ENCODE measurements around the gene NPTX1. TPM values are rescaled to one million over a fixed set of nuclear protein-coding genes. Genes with fewer than 3 reads are reported as not detected.
"Not testable (repeated sequence)": the region's sequence is repeated elsewhere in the genome, so short reads cannot be mapped to it uniquely, and the experiment has no call there.

NPTX1 gene
- total RNA-seq, 4 donors from 2014 or later: 1.2 to 6.3 (median 3.8) TPM

- no peaks in the 10 kb centered on the region for H3K9me3 ChIP-seq
- 75% methylated on average over 6 of the region's 14 CpGs; no CpG with 5 or more reads in 1 of the 2 donors for WGBS, 2 donors (ENCODE audit: low coverage in 1 of 2)
- TF ChIP-seq EP300 (IDR thresholded peaks at IDR 0.05) (no peak), POLR2A (IDR thresholded peaks at IDR 0.05) (no peak), POLR2AphosphoS5 (IDR thresholded peaks at IDR 0.05) (no peak)
- TF ChIP-seq, protein P1, sequence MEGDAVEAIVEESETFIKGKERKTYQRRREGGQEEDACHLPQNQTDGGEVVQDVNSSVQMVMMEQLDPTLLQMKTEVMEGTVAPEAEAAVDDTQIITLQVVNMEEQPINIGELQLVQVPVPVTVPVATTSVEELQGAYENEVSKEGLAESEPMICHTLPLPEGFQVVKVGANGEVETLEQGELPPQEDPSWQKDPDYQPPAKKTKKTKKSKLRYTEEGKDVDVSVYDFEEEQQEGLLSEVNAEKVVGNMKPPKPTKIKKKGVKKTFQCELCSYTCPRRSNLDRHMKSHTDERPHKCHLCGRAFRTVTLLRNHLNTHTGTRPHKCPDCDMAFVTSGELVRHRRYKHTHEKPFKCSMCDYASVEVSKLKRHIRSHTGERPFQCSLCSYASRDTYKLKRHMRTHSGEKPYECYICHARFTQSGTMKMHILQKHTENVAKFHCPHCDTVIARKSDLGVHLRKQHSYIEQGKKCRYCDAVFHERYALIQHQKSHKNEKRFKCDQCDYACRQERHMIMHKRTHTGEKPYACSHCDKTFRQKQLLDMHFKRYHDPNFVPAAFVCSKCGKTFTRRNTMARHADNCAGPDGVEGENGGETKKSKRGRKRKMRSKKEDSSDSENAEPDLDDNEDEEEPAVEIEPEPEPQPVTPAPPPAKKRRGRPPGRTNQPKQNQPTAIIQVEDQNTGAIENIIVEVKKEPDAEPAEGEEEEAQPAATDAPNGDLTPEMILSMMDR (IDR thresholded peaks at IDR 0.05): no peak
- no peaks in the 10 kb centered on the region for H3K36me3 ChIP-seq
- H3K27me3 ChIP-seq: peaks cover 84% of the 10 kb centered on the region
- ATAC-seq: no peak
- no peak overlapping the region for H3K4me3 ChIP-seq
- H3K27ac ChIP-seq: no peak overlapping the region
- no peaks in the 10 kb centered on the region for H3K4me1 ChIP-seq
Observed at GRCh38 chr17:80510132-80510531, 33.7 kb upstream of the NPTX1 start.

- no peaks in the 10 kb centered on the region for H3K4me1 ChIP-seq
- H3K36me3 ChIP-seq: no peaks in the 10 kb centered on the region
- ATAC-seq: no peak
- no peak overlapping the region for H3K4me3 ChIP-seq
- peaks cover 91% of the 10 kb centered on the region for H3K27me3 ChIP-seq
- TF ChIP-seq EP300 (IDR thresholded peaks at IDR 0.05) (no peak), POLR2A (IDR thresholded peaks at IDR 0.05) (no peak), POLR2AphosphoS5 (IDR thresholded peaks at IDR 0.05) (no peak)
- TF ChIP-seq, protein P1 (IDR thresholded peaks at IDR 0.05): no peak
- H3K27ac ChIP-seq: no peak overlapping the region
- no peaks in the 10 kb centered on the region for H3K9me3 ChIP-seq
- WGBS, 2 donors (ENCODE audit: low coverage in 1 of 2): 84 to 91% methylated on average over 7 to 8 of the region's 8 CpGs
Observed at GRCh38 chr17:80509311-80509710, 32.9 kb upstream of the NPTX1 start.

DNA sequence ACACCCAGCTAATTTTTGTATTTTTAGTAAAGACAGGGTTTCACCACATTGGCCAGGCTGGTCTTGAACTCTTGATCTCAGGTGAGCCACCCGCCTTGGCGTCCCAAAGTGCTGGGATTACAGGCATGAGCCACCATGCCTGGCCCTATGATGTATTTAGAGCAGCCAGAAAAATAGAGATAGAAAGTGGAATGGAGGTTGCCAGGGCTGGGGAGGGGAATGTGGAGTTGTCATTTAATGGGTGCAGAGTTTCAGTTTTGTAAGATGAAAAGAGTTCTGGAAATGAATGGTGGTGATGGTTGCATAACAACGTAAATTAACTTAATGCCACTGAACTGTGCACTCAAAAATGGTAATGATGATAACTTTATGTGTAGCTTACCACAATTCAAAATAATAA is 31.6 kb upstream of the NPTX1 start:
- Histone ChIP-seq H3K4me3 (no peak overlapping the region), H3K9me3 (no peaks in the 10 kb centered on the region), H3K4me1 (no peaks in the 10 kb centered on the region), H3K27me3 (peaks cover 95% of the 10 kb centered on the region), H3K27ac (no peak overlapping the region), H3K36me3 (no peaks in the 10 kb centered on the region)
- WGBS, 2 donors (ENCODE audit: low coverage in 1 of 2): 64 to 100% methylated on average over 1 of the region's 3 CpGs
- ATAC-seq: no peak
- no peak for TF ChIP-seq EP300 (IDR thresholded peaks at IDR 0.05)
- TF ChIP-seq POLR2A (IDR thresholded peaks at IDR 0.05): no peak
- TF ChIP-seq, protein P1 (IDR thresholded peaks at IDR 0.05): no peak
- no peak for TF ChIP-seq POLR2AphosphoS5 (IDR thresholded peaks at IDR 0.05)

DNA sequence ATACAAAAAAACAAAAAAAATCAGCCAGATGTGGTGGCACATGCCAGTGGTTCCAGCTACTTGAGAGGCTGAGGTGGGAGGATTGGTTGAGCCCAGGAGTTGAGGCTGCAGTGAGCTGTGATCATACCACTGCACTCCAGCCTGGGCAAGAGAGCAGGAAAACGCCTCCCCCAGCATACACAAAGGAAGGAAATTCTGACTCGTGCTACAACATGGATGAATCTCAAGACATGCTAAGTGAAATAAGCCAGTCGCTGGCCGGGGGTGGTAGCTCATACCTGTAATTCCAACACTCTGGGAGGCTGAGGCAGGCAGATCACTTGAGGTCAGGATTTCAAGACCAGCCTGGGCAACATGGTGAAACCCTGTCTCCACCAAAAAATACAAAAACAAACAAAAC is 30.8 kb upstream of the NPTX1 start:
- not testable (repeated sequence) for ATAC-seq, H3K4me3 ChIP-seq, H3K27ac ChIP-seq, H3K36me3 ChIP-seq, H3K4me1 ChIP-seq, H3K9me3 ChIP-seq
- WGBS, 2 donors (ENCODE audit: low coverage in 1 of 2): 13 to 32% methylated on average over 1 to 4 of the region's 4 CpGs
- peaks cover 95% of the 10 kb centered on the region for H3K27me3 ChIP-seq

DNA sequence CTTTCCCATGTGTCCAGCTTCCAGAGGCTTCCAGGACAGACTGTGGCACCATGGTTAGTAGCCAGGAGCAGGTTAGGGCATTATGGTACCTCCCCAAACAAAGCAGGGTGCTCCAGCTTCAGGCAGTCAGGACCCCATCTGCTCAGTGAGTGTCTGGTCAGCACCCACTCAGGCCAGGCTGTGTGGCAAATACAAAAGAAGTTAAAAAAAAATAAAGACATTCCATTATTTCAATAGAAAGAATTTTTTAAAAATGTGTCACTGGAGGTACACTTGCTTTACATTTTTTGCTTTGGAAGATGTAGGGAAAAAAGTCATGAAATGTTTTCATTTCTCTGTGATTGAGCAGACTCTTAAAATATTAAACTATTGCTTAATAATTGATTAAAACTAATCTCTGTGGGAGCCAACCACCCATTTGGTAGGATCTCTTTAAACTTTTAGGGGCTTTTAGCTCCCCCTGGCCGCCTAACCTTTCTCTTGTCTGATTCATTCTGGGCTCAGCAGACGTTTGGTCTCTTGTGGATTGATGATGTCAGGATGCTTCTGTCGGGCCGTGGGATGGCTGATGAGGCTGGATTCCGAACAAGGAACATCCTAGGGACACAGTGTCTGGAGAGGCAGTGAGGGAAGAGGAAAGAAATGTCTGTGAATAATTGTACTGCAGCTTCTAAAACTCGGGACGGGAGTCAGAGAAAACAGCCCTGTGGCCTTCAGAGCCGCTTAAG is 28.4 kb upstream of the NPTX1 start:
- Histone ChIP-seq H3K4me1 (peaks cover 0 to 7% (median 0%) of the 10 kb centered on the region in 3 donors), H3K36me3 (no peaks in the 10 kb centered on the region), H3K27ac (no peak overlapping the region), H3K9me3 (no peaks in the 10 kb centered on the region), H3K27me3 (peaks cover 92% of the 10 kb centered on the region), H3K4me3 (no peak overlapping the region)
- 29 to 47% methylated on average over 5 to 6 of the region's 8 CpGs for WGBS, 2 donors (ENCODE audit: low coverage in 1 of 2)
- ATAC-seq: no peak
- TF ChIP-seq POLR2A (IDR thresholded peaks at IDR 0.05): no peak
- TF ChIP-seq, protein P1 (IDR thresholded peaks at IDR 0.05): no peak
- TF ChIP-seq POLR2AphosphoS5 (IDR thresholded peaks at IDR 0.05): no peak

Data from gastroesophageal sphincter (tissue), 4 donors.